Measurements from ENCODE around the gene FAM83C.

- no peak for TF ChIP-seq POLR2AphosphoS5 (IDR thresholded peaks at IDR 0.05)
- TF ChIP-seq, protein P1, sequence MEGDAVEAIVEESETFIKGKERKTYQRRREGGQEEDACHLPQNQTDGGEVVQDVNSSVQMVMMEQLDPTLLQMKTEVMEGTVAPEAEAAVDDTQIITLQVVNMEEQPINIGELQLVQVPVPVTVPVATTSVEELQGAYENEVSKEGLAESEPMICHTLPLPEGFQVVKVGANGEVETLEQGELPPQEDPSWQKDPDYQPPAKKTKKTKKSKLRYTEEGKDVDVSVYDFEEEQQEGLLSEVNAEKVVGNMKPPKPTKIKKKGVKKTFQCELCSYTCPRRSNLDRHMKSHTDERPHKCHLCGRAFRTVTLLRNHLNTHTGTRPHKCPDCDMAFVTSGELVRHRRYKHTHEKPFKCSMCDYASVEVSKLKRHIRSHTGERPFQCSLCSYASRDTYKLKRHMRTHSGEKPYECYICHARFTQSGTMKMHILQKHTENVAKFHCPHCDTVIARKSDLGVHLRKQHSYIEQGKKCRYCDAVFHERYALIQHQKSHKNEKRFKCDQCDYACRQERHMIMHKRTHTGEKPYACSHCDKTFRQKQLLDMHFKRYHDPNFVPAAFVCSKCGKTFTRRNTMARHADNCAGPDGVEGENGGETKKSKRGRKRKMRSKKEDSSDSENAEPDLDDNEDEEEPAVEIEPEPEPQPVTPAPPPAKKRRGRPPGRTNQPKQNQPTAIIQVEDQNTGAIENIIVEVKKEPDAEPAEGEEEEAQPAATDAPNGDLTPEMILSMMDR (IDR thresholded peaks at IDR 0.05), result no peak
- no peak for TF ChIP-seq POLR2A (IDR thresholded peaks at IDR 0.05)
- no peak for TF ChIP-seq EP300 (IDR thresholded peaks at IDR 0.05)
These were observed 27.1 kb upstream of the FAM83C start for GRCh38 chr20:35319192-35319870.
